Activated T-cell treated with anti-CD3 and anti-CD28 coated beads for 24 hours (primary cell): ENCODE results near the gene NEIL1.
"Not testable (repeated sequence)": the region's sequence is repeated elsewhere in the genome, so short reads cannot be mapped to it uniquely, and the experiment has no call there.

Experiments
- DNase-seq: peaks from one replicate; pipeline ENCODE4 v3.0.0-alpha.2; 2020; ENCODE audit warnings: low read depth

NEIL1 gene

GRCh38 chr15:75380773-75381172 lies 33.9 kb downstream of the NEIL1 start:
- no peak for DNase-seq

- DNase-seq, result not testable (repeated sequence)
These were observed 37.1 kb downstream of the NEIL1 start for GRCh38 chr15:75383986-75384385.

GRCh38 chr15:75389791-75390382 lies 43.0 kb downstream of the NEIL1 start:
- no peak for DNase-seq

GRCh38 chr15:75397494-75397893 lies 50.7 kb downstream of the NEIL1 start:
- DNase-seq, result no peak

GRCh38 chr15:75403892-75404291 lies 57.1 kb downstream of the NEIL1 start:
- no peak for DNase-seq
